NCI-H2081 treated with DMSO at 0.1 percent for 48 hours (cell line): Measurements from ENCODE around the gene CYB5RL.
"Not testable (repeated sequence)": the region's sequence is repeated elsewhere in the genome, so short reads cannot be mapped to it uniquely, and the experiment has no call there.

Experiments used
- DNase-seq: peaks from one replicate; lab custom pipeline; 2025; lab: John Stamatoyannopoulos, UW

CYB5RL gene, protein sequence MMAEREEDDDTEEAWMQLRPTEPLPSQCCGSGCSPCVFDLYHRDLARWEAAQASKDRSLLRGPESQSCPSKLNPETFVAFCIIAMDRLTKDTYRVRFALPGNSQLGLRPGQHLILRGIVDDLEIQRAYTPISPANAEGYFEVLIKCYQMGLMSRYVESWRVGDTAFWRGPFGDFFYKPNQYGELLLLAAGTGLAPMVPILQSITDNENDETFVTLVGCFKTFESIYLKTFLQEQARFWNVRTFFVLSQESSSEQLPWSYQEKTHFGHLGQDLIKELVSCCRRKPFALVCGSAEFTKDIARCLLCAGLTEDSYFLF

GRCh38 chr1:54199765-54200518 is at the start of gene CYB5RL, which contains the start of gene MRPL37:
Gene CYB5RL (minus strand): TSS chr1:54200030. CDS start chr1:54195616, 4,414 bp downstream.
Gene MRPL37 (plus strand): TSS chr1:54200167. CDS start chr1:54200244, 77 bp downstream.
- peak; percentile 93 for DNase-seq

- no peak for DNase-seq
These were observed 49.1 kb upstream of the CYB5RL start for GRCh38 chr1:54248966-54249365.

DNA sequence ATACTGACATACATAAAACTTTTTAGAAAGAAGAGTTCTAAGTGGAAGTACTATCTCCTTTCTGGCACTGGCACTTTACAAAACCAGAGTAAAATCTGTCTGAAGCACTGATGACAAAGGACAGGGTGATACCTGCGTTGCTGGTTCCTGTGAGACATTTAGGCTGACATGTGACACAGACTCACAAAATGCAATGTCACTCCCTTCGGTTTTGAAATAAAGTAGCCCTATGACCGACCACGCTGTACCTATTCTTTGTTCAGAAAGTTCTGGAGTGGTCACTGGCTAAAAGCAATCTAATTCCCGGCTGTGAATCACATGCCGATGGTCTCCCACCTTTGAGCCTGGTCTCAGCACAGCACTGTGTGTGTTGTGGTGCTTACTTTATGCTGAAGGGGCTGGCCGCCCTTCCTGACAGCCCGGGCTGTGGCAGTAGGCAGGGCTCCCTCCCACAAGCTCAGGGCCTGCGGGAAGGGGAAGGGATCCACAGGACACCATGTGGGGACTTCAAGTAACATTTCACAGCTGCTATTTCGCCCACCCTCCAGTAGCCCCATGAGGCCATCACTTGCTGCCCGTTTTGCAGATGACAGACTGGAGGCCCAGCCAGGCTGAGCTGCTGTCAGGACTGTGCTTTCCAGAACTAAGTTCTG is 48.2 kb upstream of the CYB5RL start:
- no peak for DNase-seq

- DNase-seq, result no peak
These were observed 46.4 kb upstream of the CYB5RL start for GRCh38 chr1:54246116-54246721.

GRCh38 chr1:54245501-54245900 is 45.7 kb upstream of the CYB5RL start:
- no peak for DNase-seq

- DNase-seq, result no peak
These were observed 44.8 kb upstream of the CYB5RL start for GRCh38 chr1:54244655-54245054.

- no peak for DNase-seq
These were observed 43.2 kb upstream of the CYB5RL start for GRCh38 chr1:54243022-54243421.

DNA sequence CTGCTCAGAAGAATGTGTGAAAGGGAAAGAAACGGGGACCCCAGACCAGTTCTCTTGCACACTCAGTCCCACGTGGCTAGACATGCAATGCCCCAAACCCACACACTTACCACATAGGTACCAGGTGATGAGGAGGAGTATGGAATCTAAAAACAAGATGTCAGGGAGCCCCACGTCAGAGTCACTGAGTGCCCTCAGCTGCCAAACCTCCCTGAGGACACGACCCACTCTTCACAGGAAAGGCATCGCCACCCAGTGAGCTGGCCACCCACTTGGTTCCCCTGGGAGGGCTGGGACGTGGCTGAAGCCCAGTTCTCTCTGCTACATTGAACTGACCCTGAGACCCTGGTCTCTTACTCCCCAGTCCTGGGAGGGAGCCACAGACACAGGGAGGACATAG is 41.5 kb upstream of the CYB5RL start:
- DNase-seq, result no peak

- no peak for DNase-seq
These were observed 41.0 kb upstream of the CYB5RL start for GRCh38 chr1:54240741-54241335.

GRCh38 chr1:54239631-54240031 is 39.8 kb upstream of the CYB5RL start:
- DNase-seq, result no peak

- DNase-seq, result no peak
These were observed 39.2 kb upstream of the CYB5RL start for GRCh38 chr1:54239035-54239383.

- DNase-seq, result no peak
These were observed 38.7 kb upstream of the CYB5RL start for GRCh38 chr1:54238353-54239034.

DNA sequence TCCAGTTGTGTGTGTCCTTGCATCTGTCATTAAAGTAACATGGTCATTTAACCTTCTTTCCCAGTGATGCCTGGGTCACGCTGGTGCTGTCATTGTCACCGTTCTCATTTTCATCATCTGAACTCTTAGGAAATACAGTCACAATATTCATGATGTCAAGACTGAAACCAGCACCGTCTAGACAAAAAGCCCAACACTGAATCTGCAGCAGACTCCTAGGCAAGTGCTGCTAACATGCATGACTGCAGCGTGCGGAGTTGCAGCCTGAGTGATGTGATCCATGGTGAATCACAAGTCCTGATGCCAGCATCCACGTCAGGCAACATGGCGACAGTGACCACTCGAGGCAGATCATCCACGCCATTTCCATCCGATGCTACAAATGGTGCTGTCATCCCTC is 37.8 kb upstream of the CYB5RL start:
- no peak for DNase-seq

DNA sequence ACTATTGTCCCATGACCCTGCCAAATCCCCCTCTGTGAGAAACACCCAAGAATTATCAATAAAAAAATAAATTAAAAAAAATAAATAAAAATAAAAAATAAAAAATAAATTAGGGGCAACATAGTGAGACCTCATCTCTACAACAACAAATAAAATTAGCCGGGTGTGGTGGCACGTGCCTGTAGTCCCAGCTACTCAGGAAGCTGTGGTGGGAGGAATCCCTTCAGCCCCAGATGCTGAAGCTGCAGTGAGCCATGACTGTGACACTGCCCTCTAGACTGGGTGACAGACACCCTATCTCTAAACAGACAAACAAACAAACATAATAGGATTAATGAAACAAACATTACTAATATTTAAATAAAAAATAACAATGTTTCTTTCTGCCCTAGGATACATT is 34.5 kb upstream of the CYB5RL start:
- DNase-seq, result no peak

DNA sequence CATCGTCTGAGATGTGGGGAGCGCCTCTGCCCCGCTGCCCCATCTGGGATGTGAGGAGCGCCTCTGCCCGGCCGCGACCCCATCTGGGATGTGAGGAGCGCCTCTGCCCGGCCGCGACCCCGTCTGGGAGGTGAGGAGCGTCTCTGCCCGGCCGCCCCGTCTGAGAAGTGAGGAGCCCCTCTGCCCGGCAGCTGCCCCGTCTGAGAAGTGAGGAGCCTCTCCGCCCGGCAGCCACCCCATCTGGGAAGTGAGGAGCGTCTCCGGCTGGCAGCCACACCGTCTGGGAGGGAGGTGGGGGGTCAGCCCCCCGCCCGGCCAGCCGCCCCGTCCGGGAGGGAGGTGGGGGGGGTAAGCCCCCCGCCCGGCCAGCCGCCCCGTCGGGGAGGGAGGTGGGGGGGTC is 33.4 kb upstream of the CYB5RL start:
- DNase-seq, result not testable (repeated sequence)

GRCh38 chr1:54230507-54231339 is 30.9 kb upstream of the CYB5RL start:
- DNase-seq, result no peak

DNA sequence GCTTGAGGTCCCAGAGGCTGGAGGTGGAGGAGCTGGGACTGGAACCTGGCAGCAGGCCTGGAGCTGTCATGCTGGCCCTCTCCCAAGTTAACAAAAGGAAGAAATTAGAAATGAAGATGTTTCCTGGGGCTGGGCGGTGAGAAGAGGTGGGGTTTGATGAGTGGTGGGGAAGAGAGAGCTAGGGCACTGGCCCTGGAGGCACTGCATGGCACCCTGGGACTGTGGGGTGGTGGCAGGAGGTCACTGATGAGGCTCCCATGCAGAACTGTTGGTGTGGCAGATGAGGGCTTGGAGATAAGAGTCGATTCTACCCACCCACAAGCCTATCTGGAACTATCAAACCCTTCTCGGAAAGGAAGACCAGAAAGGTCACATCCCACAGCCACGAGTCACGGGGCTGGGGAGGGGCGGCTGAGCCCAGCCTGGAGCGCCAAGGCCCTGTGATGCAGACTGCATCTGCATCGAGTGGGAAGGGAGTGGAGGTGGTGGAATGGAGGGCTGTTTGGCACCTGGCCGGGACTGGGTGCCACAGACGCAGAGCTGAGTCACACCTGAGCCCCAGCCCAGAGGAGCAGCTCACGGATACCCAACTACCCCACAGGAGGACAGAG is 29.6 kb upstream of the CYB5RL start:
- DNase-seq, result no peak

DNA sequence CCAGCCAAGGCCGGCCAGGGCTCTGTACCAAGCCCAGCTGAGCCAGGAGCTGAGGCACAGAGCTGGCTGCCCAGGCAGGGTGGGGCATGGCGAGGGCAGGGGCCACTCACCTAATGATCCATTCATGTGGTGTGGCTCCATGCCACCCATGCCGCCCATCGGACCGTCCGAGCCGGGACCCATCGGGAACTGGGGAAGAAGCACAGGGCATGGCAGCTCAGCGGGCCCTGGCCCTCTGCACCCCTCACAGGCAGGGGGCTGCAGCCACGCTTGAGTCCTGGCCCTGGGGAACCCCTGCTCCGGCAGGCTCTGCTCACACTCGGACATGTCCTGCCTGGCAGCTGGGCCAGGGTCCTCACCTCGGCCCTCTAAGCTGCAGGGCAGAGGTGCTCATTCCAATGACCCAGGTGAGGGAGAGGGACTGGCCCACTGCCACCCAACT is 28.8 kb upstream of the CYB5RL start:
- no peak for DNase-seq

DNA sequence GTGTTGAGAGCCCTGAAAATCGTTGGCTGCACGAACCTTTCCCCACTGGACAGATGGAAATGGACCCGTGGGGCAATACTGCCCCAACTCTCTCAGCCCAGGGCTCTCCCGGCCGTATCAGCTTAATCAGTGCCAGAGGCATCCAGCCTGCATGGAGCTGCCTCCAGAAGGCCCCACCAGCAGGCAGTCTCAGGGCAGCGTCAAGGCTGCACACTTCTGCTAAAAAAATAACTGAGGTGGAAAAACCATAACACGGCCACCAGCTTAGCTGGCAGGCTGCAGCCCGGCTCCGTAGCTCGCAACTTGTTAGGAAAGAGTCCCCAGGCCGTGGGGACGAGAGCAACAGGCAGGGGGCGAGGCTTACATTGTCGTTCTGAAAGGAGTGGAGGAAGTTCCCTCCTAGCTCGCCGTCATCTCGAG is 28.1 kb upstream of the CYB5RL start:
- no peak for DNase-seq

- no peak for DNase-seq
These were observed 27.3 kb upstream of the CYB5RL start for GRCh38 chr1:54227091-54227602.
